Right kidney (tissue), 1 donor: ENCODE measurements around the gene NDOR1.
"Not testable (repeated sequence)": the region's sequence is repeated elsewhere in the genome, so short reads cannot be mapped to it uniquely, and the experiment has no call there.

Experiments
- DNase-seq: peaks from one replicate; pipeline ENCODE4 v3.0.0-alpha.2; 2016

The NDOR1 gene

GRCh38 chr9:137243626-137244485, 38.4 kb downstream of the NDOR1 start:
- no peak for DNase-seq

DNA sequence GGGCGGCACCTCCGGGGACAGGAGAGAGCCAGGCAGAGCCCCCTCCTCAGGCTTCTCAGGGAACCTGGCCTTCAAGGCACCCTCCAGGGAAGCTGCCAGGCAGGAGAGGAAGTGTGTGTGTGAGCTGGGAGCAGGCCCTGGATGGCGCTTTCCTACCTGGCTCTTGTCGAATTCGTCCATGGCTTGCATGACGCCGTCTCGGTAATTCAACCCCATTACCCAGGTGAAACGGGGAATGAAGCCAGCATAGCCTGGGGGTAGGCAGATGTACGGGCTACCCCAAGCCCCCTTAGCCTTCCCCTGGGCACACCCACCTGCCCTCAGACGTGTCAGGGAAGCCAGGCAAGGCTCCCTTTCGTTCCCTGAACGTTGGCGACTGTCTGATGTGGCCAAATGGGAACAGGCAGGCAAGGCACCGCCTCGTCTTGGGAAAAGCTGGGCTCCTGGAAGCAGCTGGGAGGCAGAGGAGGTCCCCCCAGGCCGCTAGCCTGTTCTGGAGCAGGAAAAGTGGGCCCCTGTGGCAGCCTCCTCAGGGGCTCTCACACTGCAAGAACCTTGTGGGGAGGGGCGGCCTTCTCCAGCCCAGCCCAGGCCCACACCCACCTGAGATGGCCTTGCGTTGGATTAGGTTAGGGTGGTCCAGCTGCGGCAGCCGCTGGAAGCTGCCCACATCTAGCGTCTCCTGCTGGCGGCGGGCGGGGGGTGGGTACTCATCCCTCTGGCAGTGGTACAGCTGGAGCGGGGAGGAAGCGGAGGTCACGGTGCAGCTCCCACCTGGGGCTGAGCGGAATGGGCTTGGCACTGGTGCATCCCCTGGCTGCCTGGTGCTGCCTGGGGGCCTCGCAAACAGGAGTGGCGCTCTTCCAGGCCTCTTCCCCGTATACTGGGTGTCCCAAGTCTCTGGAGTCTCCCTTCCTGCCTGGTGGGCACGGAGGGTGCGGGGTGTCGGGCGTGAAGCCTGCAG, 39.3 kb downstream of the NDOR1 start:
- DNase-seq, result peak; percentile 30

DNA sequence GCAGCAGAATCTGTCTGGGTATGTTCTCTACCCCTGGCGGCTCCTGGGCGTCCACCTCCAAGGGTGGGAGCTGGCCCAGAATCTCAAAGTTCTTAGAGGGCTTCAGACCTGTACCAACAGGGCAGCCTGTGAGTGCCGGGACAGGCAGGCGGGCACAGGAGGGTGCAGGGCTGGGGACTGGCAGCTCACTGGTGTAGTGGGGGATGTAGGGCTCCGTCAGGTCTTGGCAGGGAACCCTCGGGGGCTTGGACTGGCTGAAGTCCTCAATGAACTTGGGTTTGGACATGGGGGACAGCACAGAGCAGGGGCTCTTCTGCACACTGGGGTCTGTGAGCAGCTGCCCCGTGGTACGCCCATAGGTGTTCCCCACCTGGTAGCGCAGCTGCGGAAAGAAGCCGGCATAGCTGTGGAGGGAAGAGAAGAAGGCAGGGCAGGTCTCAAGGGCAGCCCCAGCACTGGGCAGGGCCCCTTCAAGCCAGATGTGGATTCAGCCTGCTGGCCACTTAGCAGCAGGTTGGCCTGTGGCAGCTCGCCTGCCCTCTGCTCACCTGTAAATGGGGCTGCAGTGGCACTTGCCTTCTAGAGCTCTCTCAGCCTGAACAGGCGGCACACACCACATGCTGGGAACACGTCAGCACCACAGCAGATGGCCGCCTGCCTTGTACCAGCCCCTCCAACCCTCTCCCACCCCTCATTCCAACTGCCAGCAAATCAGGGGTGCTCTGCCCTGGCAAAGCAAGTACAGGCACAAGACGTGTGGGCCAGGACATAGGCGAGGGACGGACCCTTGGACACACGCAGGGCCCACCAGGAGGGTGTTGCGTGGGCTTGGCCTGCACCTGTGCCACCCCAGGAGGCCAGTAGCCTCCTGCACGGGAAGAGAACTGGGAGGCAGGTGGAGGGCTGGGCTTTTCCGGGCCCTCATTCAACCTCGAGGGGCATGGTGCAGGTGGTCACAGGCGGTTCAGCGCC, 40.2 kb downstream of the NDOR1 start:
- no peak for DNase-seq

GRCh38 chr9:137247135-137247915, 41.8 kb downstream of the NDOR1 start:
- peak; percentile 10 for DNase-seq

- DNase-seq, result no peak
These were observed 42.3 kb downstream of the NDOR1 start for GRCh38 chr9:137247916-137248175.

GRCh38 chr9:137250329-137251193, 45.1 kb downstream of the NDOR1 start:
- no peak for DNase-seq

DNA sequence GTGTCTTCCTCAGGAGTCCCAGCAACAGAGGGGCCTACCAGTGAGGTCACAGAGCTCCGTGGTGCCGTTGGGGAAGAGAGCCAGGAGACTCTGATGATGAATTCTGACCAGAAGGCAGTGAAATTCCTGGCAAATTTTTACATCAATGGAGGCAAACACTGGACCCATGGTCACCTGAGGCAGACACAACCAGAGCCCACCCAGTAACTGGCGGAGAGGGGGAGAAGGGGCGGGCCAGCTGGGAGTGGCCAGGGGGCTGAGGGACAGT, 45.6 kb downstream of the NDOR1 start, which contains the start of gene STPG3:
Gene STPG3 (plus strand): TSS at position 93 of the 268 bp plus-strand sequence. CDS start 1 bp downstream, at position 94.
- no peak for DNase-seq

GRCh38 chr9:137251490-137252268, 46.2 kb downstream of the NDOR1 start:
- no peak for DNase-seq

DNA sequence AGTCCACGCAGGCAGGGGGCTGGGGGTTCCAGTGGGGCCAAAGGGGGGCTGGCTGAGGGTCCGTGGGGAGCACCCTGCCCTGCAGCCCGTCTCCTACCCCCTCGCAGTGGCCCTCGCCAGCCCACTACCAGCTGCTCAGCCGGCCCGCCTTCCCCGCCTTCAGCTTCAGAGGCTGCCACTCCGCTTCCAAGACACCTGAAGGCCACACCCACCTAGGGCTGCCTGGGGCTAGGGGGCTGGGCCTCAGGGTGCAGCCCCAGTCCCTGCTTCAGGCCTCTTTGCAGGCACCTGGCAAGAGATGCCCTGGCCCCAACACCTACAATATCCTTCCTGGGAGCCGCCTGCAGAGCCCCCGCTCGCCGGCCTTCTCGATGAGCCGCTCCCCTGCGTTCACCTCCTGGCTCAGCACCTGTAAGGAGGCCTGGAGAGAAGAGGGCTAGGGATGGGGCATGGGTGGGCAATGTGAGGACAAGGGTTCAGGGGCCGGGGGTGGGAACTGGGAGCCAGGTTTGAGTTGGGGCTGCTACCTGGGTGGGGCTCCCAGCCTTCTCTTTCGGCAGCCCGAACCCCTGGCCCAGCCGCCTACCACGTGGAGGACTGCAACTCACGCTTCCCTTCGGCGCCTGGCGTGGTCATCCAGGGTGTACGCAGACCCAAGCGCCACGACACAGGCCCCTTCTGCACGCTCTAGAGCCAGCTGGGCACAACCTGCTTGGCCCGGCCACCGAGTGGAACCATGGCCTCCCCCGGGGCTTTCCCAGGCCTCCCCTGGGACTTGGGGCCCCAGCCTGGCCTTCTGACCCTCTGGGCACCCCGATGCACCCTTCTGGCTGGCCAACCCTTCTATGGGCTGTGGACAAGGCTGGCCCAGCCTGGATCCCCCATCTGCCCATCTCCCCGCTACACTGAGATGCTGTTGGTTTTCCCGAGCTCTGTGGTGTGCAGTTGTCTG, 47.3 kb downstream of the NDOR1 start:
- peak; percentile 21 for DNase-seq

DNA sequence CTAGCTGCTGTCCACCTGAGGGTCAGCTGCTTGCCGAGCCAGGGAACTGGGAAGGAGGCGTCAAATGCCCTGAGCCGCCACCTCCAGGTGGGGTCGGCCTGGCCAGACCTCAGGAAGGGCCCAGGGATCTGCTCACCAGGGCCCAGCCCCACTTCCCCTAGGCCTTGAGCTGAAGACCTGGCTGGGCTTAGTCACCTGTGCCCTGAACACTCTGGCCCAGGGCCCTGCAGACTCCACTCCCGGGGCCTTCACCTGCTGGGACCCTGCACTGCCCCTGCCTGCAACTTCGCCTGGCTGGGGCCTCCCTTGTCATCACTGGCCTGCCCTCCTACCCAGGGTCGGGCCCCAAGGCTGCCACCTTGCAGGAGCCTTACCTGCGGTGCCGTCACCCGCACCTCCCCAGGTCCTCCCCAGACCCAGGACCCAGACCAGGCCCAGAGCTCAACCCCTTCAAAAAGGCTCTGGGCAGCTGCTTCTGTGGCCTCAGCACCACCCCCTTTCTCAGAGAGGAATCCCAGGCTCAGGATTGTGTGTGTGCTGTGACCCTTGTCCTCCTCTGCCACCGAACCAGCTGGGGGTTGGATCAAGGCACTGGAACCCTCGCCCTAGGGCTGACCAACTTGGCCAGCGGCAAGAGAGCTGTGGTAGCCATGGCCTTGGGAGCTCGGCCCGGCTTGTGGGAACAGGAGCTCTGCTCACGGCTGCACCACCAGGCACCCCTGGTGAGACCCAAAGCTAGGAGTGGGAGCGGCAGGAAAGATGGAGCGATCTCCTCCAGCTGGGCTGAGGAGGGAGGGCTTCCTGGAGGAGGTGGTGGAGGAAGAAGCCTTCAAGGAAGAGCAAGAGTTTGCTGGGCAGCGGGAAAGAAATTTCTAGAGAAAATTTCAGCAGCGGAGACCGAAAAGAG, 48.5 kb downstream of the NDOR1 start:
- DNase-seq, result peak; percentile 60

- peak; percentile 85 for DNase-seq
These were observed 49.3 kb downstream of the NDOR1 start, which contains the start of gene NELFB for GRCh38 chr9:137254624-137255447. TSS of gene NELFB (plus strand) at chr9:137255327.

GRCh38 chr9:137255448-137256114, 50.1 kb downstream of the NDOR1 start:
- DNase-seq, result peak; percentile 74

DNA sequence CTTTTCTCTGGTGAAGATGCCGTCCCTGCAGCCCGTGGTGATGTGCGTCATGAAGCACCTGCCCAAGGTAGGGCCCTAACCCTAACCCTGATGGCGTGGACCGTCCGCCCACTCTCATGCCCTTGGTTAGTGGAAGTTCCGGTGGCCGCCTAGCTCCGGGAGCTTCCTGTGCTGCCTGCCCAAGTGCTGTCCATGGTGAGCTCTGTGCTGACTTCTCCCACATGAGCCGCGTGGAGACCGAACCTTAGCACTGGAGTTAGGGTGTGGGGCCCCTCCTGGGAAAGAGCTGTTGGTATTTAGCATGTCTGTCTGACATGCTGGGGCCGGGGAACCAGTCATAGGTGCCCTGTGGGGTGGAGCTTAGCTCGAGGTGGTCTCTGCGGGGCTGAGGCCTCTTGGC, 50.9 kb downstream of the NDOR1 start:
- no peak for DNase-seq

DNA sequence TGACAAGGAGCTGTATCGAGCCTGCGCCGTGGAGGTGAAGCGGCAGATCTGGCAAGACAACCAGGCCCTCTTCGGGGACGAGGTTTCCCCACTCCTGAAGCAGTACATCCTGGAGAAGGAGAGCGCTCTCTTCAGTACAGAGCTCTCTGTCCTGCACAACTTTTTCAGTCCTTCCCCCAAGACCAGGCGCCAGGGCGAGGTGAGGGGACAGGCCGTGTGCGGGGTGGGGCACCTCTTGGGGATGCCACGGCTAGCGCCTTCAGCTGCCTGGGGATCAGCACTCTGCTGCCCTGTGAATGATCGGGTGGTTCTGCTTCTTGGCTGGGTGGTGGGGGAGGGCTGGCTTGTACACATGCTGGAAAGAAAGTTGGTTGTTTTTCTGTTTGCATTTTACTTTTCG, 51.4 kb downstream of the NDOR1 start:
- no peak for DNase-seq

GRCh38 chr9:137262173-137262908, 56.8 kb downstream of the NDOR1 start:
- DNase-seq, result not testable (repeated sequence)
